Esophagus squamous epithelium (tissue), 4 donors: Measurements from ENCODE around the gene PDE10A.

Experiments
- POLR2A ChIP-seq, 4 donors: fragments of 450-650 bp; IDR thresholded peaks; one replicate each; pipeline ENCODE4 v1.6.1; 2017; ENCODE audit warnings: antibody characterized with exemption in 4 of 4, mild to moderate bottlenecking in 4 of 4, moderate library complexity in 3 of 4
- TF ChIP-seq, protein P1 (sequence below), 6 experiments: fragments of 450-650 bp in 4 of 6; fragments of 200-600 bp in 2 of 6; sonication (generic) in 2 of 6; IDR thresholded peaks; one replicate each; pipeline ENCODE4 v1.5.1; 2016 to 2019; ENCODE audit warnings: antibody characterized with exemption in 6 of 6, mild to moderate bottlenecking in 4 of 6, moderate library complexity in 4 of 6

DNA sequence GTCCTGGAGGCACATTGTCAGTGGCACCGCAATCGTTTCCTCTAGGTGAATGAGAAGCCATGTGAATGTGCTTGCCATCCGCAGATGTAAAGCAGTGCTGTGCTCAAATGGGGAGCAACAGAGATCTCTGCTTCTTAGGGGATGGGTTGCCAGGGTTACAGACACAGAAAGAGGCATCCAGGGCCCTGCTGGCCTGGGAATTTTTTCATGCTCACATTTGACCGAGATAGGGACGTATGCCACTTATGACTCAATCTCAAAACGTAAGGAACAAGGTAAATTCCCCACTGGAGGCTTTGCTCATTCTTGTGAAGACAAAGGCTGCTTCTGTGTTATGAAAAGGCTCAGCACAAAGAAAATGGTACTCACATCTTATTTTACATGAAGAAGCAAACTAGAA, 364.6 kb downstream of the PDE10A start:
- TF ChIP-seq, protein P1, sequence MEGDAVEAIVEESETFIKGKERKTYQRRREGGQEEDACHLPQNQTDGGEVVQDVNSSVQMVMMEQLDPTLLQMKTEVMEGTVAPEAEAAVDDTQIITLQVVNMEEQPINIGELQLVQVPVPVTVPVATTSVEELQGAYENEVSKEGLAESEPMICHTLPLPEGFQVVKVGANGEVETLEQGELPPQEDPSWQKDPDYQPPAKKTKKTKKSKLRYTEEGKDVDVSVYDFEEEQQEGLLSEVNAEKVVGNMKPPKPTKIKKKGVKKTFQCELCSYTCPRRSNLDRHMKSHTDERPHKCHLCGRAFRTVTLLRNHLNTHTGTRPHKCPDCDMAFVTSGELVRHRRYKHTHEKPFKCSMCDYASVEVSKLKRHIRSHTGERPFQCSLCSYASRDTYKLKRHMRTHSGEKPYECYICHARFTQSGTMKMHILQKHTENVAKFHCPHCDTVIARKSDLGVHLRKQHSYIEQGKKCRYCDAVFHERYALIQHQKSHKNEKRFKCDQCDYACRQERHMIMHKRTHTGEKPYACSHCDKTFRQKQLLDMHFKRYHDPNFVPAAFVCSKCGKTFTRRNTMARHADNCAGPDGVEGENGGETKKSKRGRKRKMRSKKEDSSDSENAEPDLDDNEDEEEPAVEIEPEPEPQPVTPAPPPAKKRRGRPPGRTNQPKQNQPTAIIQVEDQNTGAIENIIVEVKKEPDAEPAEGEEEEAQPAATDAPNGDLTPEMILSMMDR (IDR thresholded peaks at IDR 0.05): no peak
- TF ChIP-seq POLR2A (IDR thresholded peaks at IDR 0.05): no peak
